GM12864 (cell line): ENCODE data around the gene RAB7A.
"Not testable (repeated sequence)": the region's sequence is repeated elsewhere in the genome, so short reads cannot be mapped to it uniquely, and the experiment has no call there.

Source experiments
- DNase-seq: peaks from one replicate; pipeline ENCODE4 v3.0.0-alpha.2; 2011; ENCODE audit warnings: low read depth
- H3K4me3 ChIP-seq: 2 replicates; pipeline ENCODE4 v1.5.1; 2011; ENCODE audit warnings: mild to moderate bottlenecking, low read depth, low read length, control low read depth
- CTCF ChIP-seq: IDR thresholded peaks from 2 replicates; pipeline ENCODE4 v1.5.1; 2011; ENCODE audit warnings: low read depth, mild to moderate bottlenecking, moderate library complexity, low read length, control low read depth, inconsistent platforms; ENCODE audit errors: missing control alignments

The RAB7A gene

GRCh38 chr3:128710816-128711433, 15.1 kb upstream of the RAB7A start:
- H3K4me3 ChIP-seq = no peak overlapping the region
- TF ChIP-seq CTCF = no peak
- no peak for DNase-seq

- TF ChIP-seq CTCF = no peak
- no peak overlapping the region for H3K4me3 ChIP-seq
- DNase-seq = no peak
These were observed 13.1 kb upstream of the RAB7A start for GRCh38 chr3:128712848-128713247.

- no peak for DNase-seq
- H3K4me3 ChIP-seq = no peak overlapping the region
- no peak for TF ChIP-seq CTCF
These were observed 11.0 kb upstream of the RAB7A start for GRCh38 chr3:128714887-128715491.

- DNase-seq = not testable (repeated sequence)
These were observed 7.1 kb upstream of the RAB7A start for GRCh38 chr3:128718892-128719291.

GRCh38 chr3:128720891-128721290, 5.1 kb upstream of the RAB7A start:
- H3K4me3 ChIP-seq = no peak overlapping the region
- no peak for DNase-seq
- no peak for TF ChIP-seq CTCF

More at GRCh38 chr3:128718892-128719291, 7.1 kb upstream of the RAB7A start:
- not testable (repeated sequence) for H3K4me3 ChIP-seq

GRCh38 chr3:128723477-128723876, 2.5 kb upstream of the RAB7A start:
- DNase-seq = no peak
- no peak overlapping the region for H3K4me3 ChIP-seq
- TF ChIP-seq CTCF = no peak

- DNase-seq = peak; percentile 24
- no peak for TF ChIP-seq CTCF
- peak overlapping the region; percentile 77; the same call in 1 of the 2 replicates for H3K4me3 ChIP-seq
These were observed 398 bp upstream of the RAB7A start for GRCh38 chr3:128725547-128726022.
